ENCODE results near the gene MED31.
"Not testable (repeated sequence)": the region's sequence is repeated elsewhere in the genome, so short reads cannot be mapped to it uniquely, and the experiment has no call there.

DNA sequence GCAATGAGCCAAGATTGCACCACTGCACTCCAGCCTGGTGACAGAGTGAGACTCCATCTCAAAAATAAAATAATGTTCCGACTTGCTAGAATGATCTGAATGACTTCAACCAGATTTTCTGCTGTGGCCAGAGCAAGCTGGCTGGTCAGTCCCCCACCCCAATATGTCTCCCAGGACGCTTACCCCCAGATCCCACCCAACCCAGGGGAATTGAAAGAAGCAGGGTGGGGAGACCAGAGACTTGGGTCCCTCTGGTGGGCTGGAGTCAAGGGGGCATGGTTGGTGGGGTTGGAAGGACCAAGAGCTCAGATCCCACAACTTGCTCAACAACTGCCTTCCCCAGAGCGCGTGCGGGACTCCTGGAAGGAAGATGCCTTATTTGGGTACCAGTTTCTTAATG, 7.0 kb upstream of the MED31 start:
- TF ChIP-seq, protein P1, sequence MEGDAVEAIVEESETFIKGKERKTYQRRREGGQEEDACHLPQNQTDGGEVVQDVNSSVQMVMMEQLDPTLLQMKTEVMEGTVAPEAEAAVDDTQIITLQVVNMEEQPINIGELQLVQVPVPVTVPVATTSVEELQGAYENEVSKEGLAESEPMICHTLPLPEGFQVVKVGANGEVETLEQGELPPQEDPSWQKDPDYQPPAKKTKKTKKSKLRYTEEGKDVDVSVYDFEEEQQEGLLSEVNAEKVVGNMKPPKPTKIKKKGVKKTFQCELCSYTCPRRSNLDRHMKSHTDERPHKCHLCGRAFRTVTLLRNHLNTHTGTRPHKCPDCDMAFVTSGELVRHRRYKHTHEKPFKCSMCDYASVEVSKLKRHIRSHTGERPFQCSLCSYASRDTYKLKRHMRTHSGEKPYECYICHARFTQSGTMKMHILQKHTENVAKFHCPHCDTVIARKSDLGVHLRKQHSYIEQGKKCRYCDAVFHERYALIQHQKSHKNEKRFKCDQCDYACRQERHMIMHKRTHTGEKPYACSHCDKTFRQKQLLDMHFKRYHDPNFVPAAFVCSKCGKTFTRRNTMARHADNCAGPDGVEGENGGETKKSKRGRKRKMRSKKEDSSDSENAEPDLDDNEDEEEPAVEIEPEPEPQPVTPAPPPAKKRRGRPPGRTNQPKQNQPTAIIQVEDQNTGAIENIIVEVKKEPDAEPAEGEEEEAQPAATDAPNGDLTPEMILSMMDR (IDR thresholded peaks at IDR 0.05 in 4 of 5, conservative IDR thresholded peaks at IDR 0.05 in 1 of 5), result not testable (repeated sequence)
- TF ChIP-seq POLR2A (IDR thresholded peaks at IDR 0.05), result not testable (repeated sequence)

All from gastrocnemius medialis (tissue), 4 donors.